ENCODE measurements around the gene GRPEL2. TPM values are rescaled to one million over a fixed set of nuclear protein-coding genes. Genes with fewer than 3 reads are reported as not detected.

Gene GRPEL2
- total RNA-seq, 1 donor from 2014 or later, result 43.7 TPM

- no peak for FAIRE-seq
These were observed 13.7 kb downstream of the GRPEL2 start for GRCh38 chr5:149358868-149359495.

GRCh38 chr5:149360272-149360671, 15.0 kb downstream of the GRPEL2 start:
- Histone ChIP-seq H3K4me3 (ENCODE audit: low read depth, low read length) (no peak overlapping the region), H3K36me3 (ENCODE audit: control insufficient read depth, insufficient read depth, low read length) (no peaks in the 10 kb centered on the region), H3K27me3 (ENCODE audit: control insufficient read depth, insufficient read depth, low read length) (no peaks in the 10 kb centered on the region)
- DNase-seq (ENCODE audit: low read depth), result no peak
- TF ChIP-seq, protein P1, sequence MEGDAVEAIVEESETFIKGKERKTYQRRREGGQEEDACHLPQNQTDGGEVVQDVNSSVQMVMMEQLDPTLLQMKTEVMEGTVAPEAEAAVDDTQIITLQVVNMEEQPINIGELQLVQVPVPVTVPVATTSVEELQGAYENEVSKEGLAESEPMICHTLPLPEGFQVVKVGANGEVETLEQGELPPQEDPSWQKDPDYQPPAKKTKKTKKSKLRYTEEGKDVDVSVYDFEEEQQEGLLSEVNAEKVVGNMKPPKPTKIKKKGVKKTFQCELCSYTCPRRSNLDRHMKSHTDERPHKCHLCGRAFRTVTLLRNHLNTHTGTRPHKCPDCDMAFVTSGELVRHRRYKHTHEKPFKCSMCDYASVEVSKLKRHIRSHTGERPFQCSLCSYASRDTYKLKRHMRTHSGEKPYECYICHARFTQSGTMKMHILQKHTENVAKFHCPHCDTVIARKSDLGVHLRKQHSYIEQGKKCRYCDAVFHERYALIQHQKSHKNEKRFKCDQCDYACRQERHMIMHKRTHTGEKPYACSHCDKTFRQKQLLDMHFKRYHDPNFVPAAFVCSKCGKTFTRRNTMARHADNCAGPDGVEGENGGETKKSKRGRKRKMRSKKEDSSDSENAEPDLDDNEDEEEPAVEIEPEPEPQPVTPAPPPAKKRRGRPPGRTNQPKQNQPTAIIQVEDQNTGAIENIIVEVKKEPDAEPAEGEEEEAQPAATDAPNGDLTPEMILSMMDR (IDR thresholded peaks at IDR 0.05; ENCODE audit: insufficient read depth, low read length, severe bottlenecking), result no peak
- FAIRE-seq, result no peak

More at GRCh38 chr5:149358868-149359495, 13.7 kb downstream of the GRPEL2 start:
- Histone ChIP-seq H3K36me3 (ENCODE audit: control insufficient read depth, insufficient read depth, low read length) (no peaks in the 10 kb centered on the region), H3K4me3 (ENCODE audit: low read depth, low read length) (no peak overlapping the region), H3K27me3 (ENCODE audit: control insufficient read depth, insufficient read depth, low read length) (no peaks in the 10 kb centered on the region)
- TF ChIP-seq, protein P1 (IDR thresholded peaks at IDR 0.05; ENCODE audit: insufficient read depth, low read length, severe bottlenecking), result no peak
- DNase-seq (ENCODE audit: low read depth), result no peak

DNA sequence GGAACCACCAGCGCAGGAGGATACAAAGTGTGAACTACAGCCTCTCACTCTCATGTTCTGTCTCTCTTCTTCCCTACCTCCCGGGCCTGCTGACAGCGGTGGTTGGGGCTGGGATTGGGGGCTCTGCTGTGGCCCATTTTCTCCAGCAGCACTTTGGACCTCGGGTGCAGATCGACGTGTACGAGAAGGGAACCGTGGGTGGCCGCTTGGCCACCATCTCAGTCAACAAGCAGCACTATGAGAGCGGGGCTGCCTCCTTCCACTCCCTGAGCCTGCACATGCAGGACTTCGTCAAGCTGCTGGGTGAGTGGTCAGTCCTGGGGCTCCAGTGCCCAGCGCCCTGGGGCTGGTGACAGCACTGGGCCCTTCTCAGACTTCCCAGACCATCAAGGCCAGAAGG, 17.2 kb downstream of the GRPEL2 start:
- FAIRE-seq, result no peak

DNA sequence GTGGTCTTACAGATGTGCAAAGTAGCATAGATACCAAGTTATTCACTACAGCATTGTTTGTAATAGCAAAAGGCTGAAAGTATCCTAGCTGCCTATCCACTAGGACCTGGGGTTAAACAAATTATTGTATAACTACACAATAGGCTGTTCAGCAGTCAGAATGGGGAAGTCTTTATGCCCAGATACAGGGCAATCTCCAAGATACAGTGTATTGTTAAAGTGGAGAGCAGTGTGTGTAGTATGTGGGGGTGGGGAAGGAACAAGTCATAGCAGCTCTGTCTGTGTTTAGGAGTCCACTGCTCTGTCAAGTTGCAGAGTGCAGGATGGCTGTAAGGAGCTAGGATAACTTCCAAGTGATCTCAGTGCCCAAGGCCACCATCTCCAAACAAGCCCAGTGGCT, 18.1 kb downstream of the GRPEL2 start:
- DNase-seq (ENCODE audit: low read depth) (no peak), FAIRE-seq (no peak)
- no peak overlapping the region for H3K4me3 ChIP-seq (ENCODE audit: low read depth, low read length)
- no peaks in the 10 kb centered on the region for H3K27me3 ChIP-seq (ENCODE audit: control insufficient read depth, insufficient read depth, low read length)
- TF ChIP-seq, protein P1 (IDR thresholded peaks at IDR 0.05; ENCODE audit: insufficient read depth, low read length, severe bottlenecking), result no peak
- no peaks in the 10 kb centered on the region for H3K36me3 ChIP-seq (ENCODE audit: control insufficient read depth, insufficient read depth, low read length)

More for the DNA sequence above, 17.2 kb downstream of the GRPEL2 start:
- Histone ChIP-seq H3K4me3 (ENCODE audit: low read depth, low read length) (no peak overlapping the region), H3K36me3 (ENCODE audit: control insufficient read depth, insufficient read depth, low read length) (no peaks in the 10 kb centered on the region), H3K27me3 (ENCODE audit: control insufficient read depth, insufficient read depth, low read length) (no peaks in the 10 kb centered on the region)
- no peak for DNase-seq (ENCODE audit: low read depth)
- TF ChIP-seq, protein P1 (IDR thresholded peaks at IDR 0.05; ENCODE audit: insufficient read depth, low read length, severe bottlenecking), result no peak

DNA sequence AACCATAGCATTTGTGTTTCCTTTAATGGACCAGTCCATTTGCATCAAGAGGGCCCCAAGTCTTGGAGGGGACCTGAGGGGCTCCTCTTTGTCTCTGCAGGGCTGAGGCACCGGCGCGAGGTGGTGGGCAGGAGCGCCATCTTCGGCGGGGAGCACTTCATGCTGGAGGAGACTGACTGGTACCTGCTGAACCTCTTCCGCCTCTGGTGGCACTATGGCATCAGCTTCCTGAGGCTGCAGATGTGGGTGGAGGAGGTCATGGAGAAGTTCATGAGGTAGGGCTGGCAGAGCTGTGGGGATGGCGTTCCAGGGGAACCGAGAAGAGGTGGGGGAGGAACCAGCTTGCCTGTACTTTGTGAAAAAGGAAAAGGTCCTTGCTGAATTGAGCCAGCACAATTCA, 18.6 kb downstream of the GRPEL2 start:
- Histone ChIP-seq H3K4me3 (ENCODE audit: low read depth, low read length) (no peak overlapping the region), H3K36me3 (ENCODE audit: control insufficient read depth, insufficient read depth, low read length) (no peaks in the 10 kb centered on the region), H3K27me3 (ENCODE audit: control insufficient read depth, insufficient read depth, low read length) (no peaks in the 10 kb centered on the region)
- DNase-seq (ENCODE audit: low read depth) (no peak), FAIRE-seq (no peak)
- TF ChIP-seq, protein P1 (IDR thresholded peaks at IDR 0.05; ENCODE audit: insufficient read depth, low read length, severe bottlenecking), result no peak

- TF ChIP-seq, protein P1 (IDR thresholded peaks at IDR 0.05; ENCODE audit: insufficient read depth, low read length, severe bottlenecking), result no peak
- H3K4me3 ChIP-seq (ENCODE audit: low read depth, low read length), result no peak overlapping the region
- no peaks in the 10 kb centered on the region for H3K36me3 ChIP-seq (ENCODE audit: control insufficient read depth, insufficient read depth, low read length)
- H3K27me3 ChIP-seq (ENCODE audit: control insufficient read depth, insufficient read depth, low read length), result no peaks in the 10 kb centered on the region
- no peak for FAIRE-seq
- no peak for DNase-seq (ENCODE audit: low read depth)
These were observed 19.4 kb downstream of the GRPEL2 start for GRCh38 chr5:149364719-149365118.

All from bronchial epithelial cell (primary cell).